Measurements from ENCODE around the gene ARPIN. TPM values are rescaled to one million over a fixed set of nuclear protein-coding genes. Genes with fewer than 3 reads are reported as not detected.
"Not testable (repeated sequence)": the region's sequence is repeated elsewhere in the genome, so short reads cannot be mapped to it uniquely, and the experiment has no call there.

The ARPIN gene
- total and polyA plus RNA-seq, 5 donors from 2014 or later: not detected

GRCh38 chr15:89885611-89886010, 27.1 kb downstream of the ARPIN start:
- H3K27me3 ChIP-seq (ENCODE audit: control insufficient read depth, insufficient read depth, low read length): no peaks in the 10 kb centered on the region
- H3K9me3 ChIP-seq (ENCODE audit: control insufficient read depth in 2 of 2, low read length in 2 of 2): no peaks in the 10 kb centered on the region
- DNase-seq (no peak), ATAC-seq (ENCODE audit: low read depth in 2 of 2) (no peak)
- Mint-ChIP-seq H3K4me1 (peaks cover 6 to 20% (median 11%) of the 10 kb centered on the region in 4 donors), H3K36me3 (peaks cover 24% of the 10 kb centered on the region), H3K27me3 (no peaks in the 10 kb centered on the region), H3K9me3 (no peaks in the 10 kb centered on the region), H3K27ac (no peak overlapping the region), H3K4me3 (no peak overlapping the region)
- peaks cover 4% of the 10 kb centered on the region for H3K4me1 ChIP-seq (ENCODE audit: control insufficient read depth, insufficient read depth, low read length, poor library complexity, severe bottlenecking)
- no peak overlapping the region for H3K27ac ChIP-seq (ENCODE audit: insufficient read depth, low read length, poor library complexity, severe bottlenecking)
- no peak overlapping the region for H3K4me3 ChIP-seq (ENCODE audit: low read depth, low read length)
- H3K36me3 ChIP-seq (ENCODE audit: control insufficient read depth, insufficient read depth, low read length): peaks cover 63% of the 10 kb centered on the region

- not testable (repeated sequence) for H3K4me3 ChIP-seq (ENCODE audit: low read depth, low read length); H3K4me1 ChIP-seq (ENCODE audit: control insufficient read depth, insufficient read depth, low read length, poor library complexity, severe bottlenecking); H3K27me3 ChIP-seq (ENCODE audit: control insufficient read depth, insufficient read depth, low read length); H3K4me3 Mint-ChIP-seq; H3K27ac Mint-ChIP-seq; H3K27me3 Mint-ChIP-seq; H3K9me3 Mint-ChIP-seq; ATAC-seq (ENCODE audit: low read depth in 2 of 2); H3K9me3 ChIP-seq (ENCODE audit: control insufficient read depth in 2 of 2, low read length in 2 of 2); DNase-seq; H3K27ac ChIP-seq (ENCODE audit: insufficient read depth, low read length, poor library complexity, severe bottlenecking)
- H3K36me3 ChIP-seq (ENCODE audit: control insufficient read depth, insufficient read depth, low read length): peaks cover 67% of the 10 kb centered on the region
- Mint-ChIP-seq H3K4me1 (peaks cover 6 to 16% (median 9%) of the 10 kb centered on the region in 4 donors), H3K36me3 (peaks cover 24% of the 10 kb centered on the region)
Measured at GRCh38 chr15:89885179-89885578, 27.6 kb downstream of the ARPIN start.

GRCh38 chr15:89883518-89883917, 29.2 kb downstream of the ARPIN start:
- H3K27ac Mint-ChIP-seq: no peak overlapping the region
- Histone ChIP-seq H3K27me3 (ENCODE audit: control insufficient read depth, insufficient read depth, low read length) (no peaks in the 10 kb centered on the region), H3K9me3 (ENCODE audit: control insufficient read depth in 2 of 2, low read length in 2 of 2) (no peaks in the 10 kb centered on the region), H3K27ac (ENCODE audit: insufficient read depth, low read length, poor library complexity, severe bottlenecking) (no peak overlapping the region), H3K36me3 (ENCODE audit: control insufficient read depth, insufficient read depth, low read length) (peaks cover 68% of the 10 kb centered on the region), H3K4me1 (ENCODE audit: control insufficient read depth, insufficient read depth, low read length, poor library complexity, severe bottlenecking) (no peaks in the 10 kb centered on the region), H3K4me3 (ENCODE audit: low read depth, low read length) (no peak overlapping the region)
- no peak overlapping the region for H3K4me3 Mint-ChIP-seq
- no peaks in the 10 kb centered on the region for H3K27me3 Mint-ChIP-seq
- ATAC-seq (ENCODE audit: low read depth in 2 of 2) (no peak), DNase-seq (no peak)
- no peaks in the 10 kb centered on the region for H3K9me3 Mint-ChIP-seq
- peaks cover under 1 to 6% (median 2%) of the 10 kb centered on the region in 4 donors for H3K4me1 Mint-ChIP-seq
- H3K36me3 Mint-ChIP-seq: peaks cover 16% of the 10 kb centered on the region

GRCh38 chr15:89880727-89881126, 32.0 kb downstream of the ARPIN start:
- no peak overlapping the region for H3K4me3 Mint-ChIP-seq
- Histone ChIP-seq H3K27ac (ENCODE audit: insufficient read depth, low read length, poor library complexity, severe bottlenecking) (no peak overlapping the region), H3K4me1 (ENCODE audit: control insufficient read depth, insufficient read depth, low read length, poor library complexity, severe bottlenecking) (no peaks in the 10 kb centered on the region), H3K9me3 (ENCODE audit: control insufficient read depth in 2 of 2, low read length in 2 of 2) (no peaks in the 10 kb centered on the region), H3K36me3 (ENCODE audit: control insufficient read depth, insufficient read depth, low read length) (peaks cover 67% of the 10 kb centered on the region), H3K27me3 (ENCODE audit: control insufficient read depth, insufficient read depth, low read length) (no peaks in the 10 kb centered on the region), H3K4me3 (ENCODE audit: low read depth, low read length) (no peak overlapping the region)
- ATAC-seq (ENCODE audit: low read depth in 2 of 2): no peak
- peaks cover 0 to 2% (median 0%) of the 10 kb centered on the region in 4 donors for H3K4me1 Mint-ChIP-seq
- H3K36me3 Mint-ChIP-seq: peaks cover 16% of the 10 kb centered on the region
- H3K27ac Mint-ChIP-seq: peak overlapping the region in 1 of 3 donors; percentile 72
- no peak for DNase-seq
- H3K9me3 Mint-ChIP-seq: no peaks in the 10 kb centered on the region
- no peaks in the 10 kb centered on the region for H3K27me3 Mint-ChIP-seq

GRCh38 chr15:89878323-89878722, 34.4 kb downstream of the ARPIN start:
- Mint-ChIP-seq H3K4me3 (no peak overlapping the region), H3K9me3 (no peaks in the 10 kb centered on the region), H3K4me1 (peaks cover 6 to 7% (median 6%) of the 10 kb centered on the region in 4 donors), H3K27me3 (no peaks in the 10 kb centered on the region), H3K36me3 (peaks cover 14% of the 10 kb centered on the region), H3K27ac (no peak overlapping the region)
- Histone ChIP-seq H3K36me3 (ENCODE audit: control insufficient read depth, insufficient read depth, low read length) (peaks cover 52% of the 10 kb centered on the region), H3K4me1 (ENCODE audit: control insufficient read depth, insufficient read depth, low read length, poor library complexity, severe bottlenecking) (peaks cover 4% of the 10 kb centered on the region), H3K27ac (ENCODE audit: insufficient read depth, low read length, poor library complexity, severe bottlenecking) (no peak overlapping the region), H3K4me3 (ENCODE audit: low read depth, low read length) (no peak overlapping the region), H3K9me3 (ENCODE audit: control insufficient read depth in 2 of 2, low read length in 2 of 2) (no peaks in the 10 kb centered on the region), H3K27me3 (ENCODE audit: control insufficient read depth, insufficient read depth, low read length) (no peaks in the 10 kb centered on the region)
- no peak for DNase-seq
- no peak for ATAC-seq (ENCODE audit: low read depth in 2 of 2)

- Histone ChIP-seq H3K4me1 (ENCODE audit: control insufficient read depth, insufficient read depth, low read length, poor library complexity, severe bottlenecking) (peaks cover 4% of the 10 kb centered on the region), H3K36me3 (ENCODE audit: control insufficient read depth, insufficient read depth, low read length) (peaks cover 42% of the 10 kb centered on the region), H3K4me3 (ENCODE audit: low read depth, low read length) (no peak overlapping the region), H3K9me3 (ENCODE audit: control insufficient read depth in 2 of 2, low read length in 2 of 2) (no peaks in the 10 kb centered on the region), H3K27me3 (ENCODE audit: control insufficient read depth, insufficient read depth, low read length) (no peaks in the 10 kb centered on the region), H3K27ac (ENCODE audit: insufficient read depth, low read length, poor library complexity, severe bottlenecking) (no peak overlapping the region)
- H3K36me3 Mint-ChIP-seq: peaks cover 12% of the 10 kb centered on the region
- ATAC-seq (ENCODE audit: low read depth in 2 of 2): no peak
- peak overlapping the region in 1 of 3 donors; percentile 14 for H3K27ac Mint-ChIP-seq
- H3K4me1 Mint-ChIP-seq: peaks cover 6 to 7% (median 6%) of the 10 kb centered on the region in 4 donors
- no peak for DNase-seq
- no peaks in the 10 kb centered on the region for H3K9me3 Mint-ChIP-seq
- H3K27me3 Mint-ChIP-seq: no peaks in the 10 kb centered on the region
- no peak overlapping the region for H3K4me3 Mint-ChIP-seq
Measured at GRCh38 chr15:89877083-89877425, 35.7 kb downstream of the ARPIN start.

GRCh38 chr15:89876396-89877082, 36.2 kb downstream of the ARPIN start:
- peak overlapping the region in 1 of 3 donors; percentile 14 for H3K27ac Mint-ChIP-seq
- peaks cover 12% of the 10 kb centered on the region for H3K36me3 Mint-ChIP-seq

GRCh38 chr15:89875741-89876140, 37.0 kb downstream of the ARPIN start:
- H3K4me3 Mint-ChIP-seq: no peak overlapping the region
- H3K4me3 ChIP-seq (ENCODE audit: low read depth, low read length): no peak overlapping the region
- H3K9me3 ChIP-seq (ENCODE audit: control insufficient read depth in 2 of 2, low read length in 2 of 2): no peaks in the 10 kb centered on the region
- H3K9me3 Mint-ChIP-seq: no peaks in the 10 kb centered on the region
- ATAC-seq (ENCODE audit: low read depth in 2 of 2): no peak
- no peak overlapping the region for H3K27ac ChIP-seq (ENCODE audit: insufficient read depth, low read length, poor library complexity, severe bottlenecking)
- H3K27ac Mint-ChIP-seq: no peak overlapping the region
- H3K27me3 ChIP-seq (ENCODE audit: control insufficient read depth, insufficient read depth, low read length): no peaks in the 10 kb centered on the region
- DNase-seq: no peak
- peaks cover 16% of the 10 kb centered on the region for H3K36me3 Mint-ChIP-seq
- peaks cover 40% of the 10 kb centered on the region for H3K36me3 ChIP-seq (ENCODE audit: control insufficient read depth, insufficient read depth, low read length)
- H3K27me3 Mint-ChIP-seq: no peaks in the 10 kb centered on the region
- peaks cover 4% of the 10 kb centered on the region for H3K4me1 ChIP-seq (ENCODE audit: control insufficient read depth, insufficient read depth, low read length, poor library complexity, severe bottlenecking)
- H3K4me1 Mint-ChIP-seq: peaks cover 4 to 7% (median 6%) of the 10 kb centered on the region in 4 donors

More at GRCh38 chr15:89876396-89877082, 36.2 kb downstream of the ARPIN start:
- Histone ChIP-seq H3K4me3 (ENCODE audit: low read depth, low read length) (no peak overlapping the region), H3K27ac (ENCODE audit: insufficient read depth, low read length, poor library complexity, severe bottlenecking) (no peak overlapping the region), H3K4me1 (ENCODE audit: control insufficient read depth, insufficient read depth, low read length, poor library complexity, severe bottlenecking) (peaks cover 4% of the 10 kb centered on the region), H3K9me3 (ENCODE audit: control insufficient read depth in 2 of 2, low read length in 2 of 2) (no peaks in the 10 kb centered on the region), H3K36me3 (ENCODE audit: control insufficient read depth, insufficient read depth, low read length) (peaks cover 42% of the 10 kb centered on the region), H3K27me3 (ENCODE audit: control insufficient read depth, insufficient read depth, low read length) (no peaks in the 10 kb centered on the region)
- DNase-seq: no peak
- Mint-ChIP-seq H3K4me3 (no peak overlapping the region), H3K9me3 (no peaks in the 10 kb centered on the region), H3K27me3 (no peaks in the 10 kb centered on the region), H3K4me1 (peaks cover 6 to 7% (median 6%) of the 10 kb centered on the region in 4 donors)
- ATAC-seq (ENCODE audit: low read depth in 2 of 2): no peak
